Measurements from ENCODE around the gene NAP1L4.

The NAP1L4 gene

GRCh38 chr11:2992234-2992996, at the start of gene NAP1L4:
Gene NAP1L4, minus strand, starts transcription at chr11:2992329. Its CDS starts 13,109 bp downstream, at chr11:2979220.
- DNase-seq (ENCODE audit: low read depth in 3 of 3), result peak; percentile 88 to 94 (median 90)

- DNase-seq (ENCODE audit: low read depth in 3 of 3), result no peak
Measured at GRCh38 chr11:3040881-3041280, 48.8 kb upstream of the NAP1L4 start.

- no peak for DNase-seq (ENCODE audit: low read depth in 3 of 3)
Measured at GRCh38 chr11:3037945-3038271, 45.8 kb upstream of the NAP1L4 start.

GRCh38 chr11:3037040-3037944, 45.2 kb upstream of the NAP1L4 start:
- peak in 1 of 3 donors; percentile 23 for DNase-seq (ENCODE audit: low read depth in 3 of 3)

- no peak for DNase-seq (ENCODE audit: low read depth in 3 of 3)
Measured at GRCh38 chr11:3036419-3036818, 44.3 kb upstream of the NAP1L4 start.

- DNase-seq (ENCODE audit: low read depth in 3 of 3), result no peak
Measured at GRCh38 chr11:3035333-3035732, 43.2 kb upstream of the NAP1L4 start.

GRCh38 chr11:3030289-3031070, 38.4 kb upstream of the NAP1L4 start:
- no peak for DNase-seq (ENCODE audit: low read depth in 3 of 3)

- no peak for DNase-seq (ENCODE audit: low read depth in 3 of 3)
Measured at GRCh38 chr11:3028813-3029212, 36.7 kb upstream of the NAP1L4 start.

GRCh38 chr11:3026803-3027202, 34.7 kb upstream of the NAP1L4 start:
- DNase-seq (ENCODE audit: low read depth in 3 of 3), result no peak

GRCh38 chr11:3022982-3023381, 30.9 kb upstream of the NAP1L4 start:
- no peak for DNase-seq (ENCODE audit: low read depth in 3 of 3)

GRCh38 chr11:3022300-3022967, 30.3 kb upstream of the NAP1L4 start:
- no peak for DNase-seq (ENCODE audit: low read depth in 3 of 3)

GRCh38 chr11:3021125-3021524, 29.0 kb upstream of the NAP1L4 start:
- no peak for DNase-seq (ENCODE audit: low read depth in 3 of 3)

- no peak for DNase-seq (ENCODE audit: low read depth in 3 of 3)
Measured at GRCh38 chr11:3020011-3020410, 27.9 kb upstream of the NAP1L4 start.

- no peak for DNase-seq (ENCODE audit: low read depth in 3 of 3)
Measured at GRCh38 chr11:3018596-3018995, 26.5 kb upstream of the NAP1L4 start.

GRCh38 chr11:3016861-3017260, 24.7 kb upstream of the NAP1L4 start:
- DNase-seq (ENCODE audit: low read depth in 3 of 3), result no peak

GRCh38 chr11:3015796-3016195, 23.7 kb upstream of the NAP1L4 start:
- no peak for DNase-seq (ENCODE audit: low read depth in 3 of 3)

GRCh38 chr11:3014943-3015342, 22.8 kb upstream of the NAP1L4 start:
- DNase-seq (ENCODE audit: low read depth in 3 of 3), result no peak

GRCh38 chr11:3014057-3014938, 22.2 kb upstream of the NAP1L4 start:
- DNase-seq (ENCODE audit: low read depth in 3 of 3), result peak in 2 of 3 donors; percentile 31 to 36

- no peak for DNase-seq (ENCODE audit: low read depth in 3 of 3)
Measured at GRCh38 chr11:3011891-3012885, 20.1 kb upstream of the NAP1L4 start.

Measured in stimulated activated CD4-positive, alpha-beta T cell treated with anti-CD3 and anti-CD28 coated beads, TNF-alpha, amount 100 ng/mL, for 48 hours (primary cell).